HL-60 (cell line): Measurements from ENCODE around the gene CLDN34.

Experiments
- CTCF ChIP-seq: IDR thresholded peaks from one replicate; pipeline ENCODE4 v1.5.1; 2011; ENCODE audit warnings: low read length, control low read depth, inconsistent platforms; ENCODE audit not compliant: insufficient read depth
- GABPA ChIP-seq: IDR thresholded peaks from 2 replicates; pipeline ENCODE4 v1.6.1; 2012; ENCODE audit warnings: low read depth
- POLR2AphosphoS5 ChIP-seq: IDR thresholded peaks from 2 replicates; pipeline ENCODE4 v1.6.1; 2012; ENCODE audit warnings: low read depth

DNA sequence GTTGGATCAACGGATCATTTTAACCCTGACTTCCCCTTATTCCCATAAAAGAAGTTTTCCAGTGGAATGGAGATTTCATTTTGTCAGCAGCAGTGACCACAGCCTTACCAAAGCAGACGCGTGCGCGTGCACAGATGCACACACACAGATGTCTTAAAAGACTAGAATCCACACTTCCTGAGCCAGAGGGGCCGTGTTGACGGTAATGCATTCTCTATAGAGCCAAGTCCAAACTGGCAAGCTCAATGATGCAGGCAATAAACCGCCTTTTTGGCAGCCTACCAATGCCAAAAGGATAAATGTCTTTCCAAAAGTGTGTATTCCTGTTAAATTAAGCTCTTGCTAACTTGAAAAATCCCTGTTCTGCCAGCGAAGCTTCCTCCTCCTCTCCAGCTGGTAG lies 18.8 kb upstream of the CLDN34 start:
- no peak for TF ChIP-seq CTCF
- no peak for TF ChIP-seq POLR2AphosphoS5
- no peak for TF ChIP-seq GABPA
